HG02678 (cell line): Measurements from ENCODE around the gene FAM114A2.
"Not testable (repeated sequence)": the region's sequence is repeated elsewhere in the genome, so short reads cannot be mapped to it uniquely, and the experiment has no call there.

Experiments
- ATAC-seq: cut with Tn5 transposase; IDR thresholded peaks from one replicate; pipeline ENCODE4 v1.9.1; 2021; ENCODE audit warnings: mild to moderate bottlenecking, moderate library complexity; ENCODE audit not compliant: unreplicated experiment

Gene FAM114A2

DNA sequence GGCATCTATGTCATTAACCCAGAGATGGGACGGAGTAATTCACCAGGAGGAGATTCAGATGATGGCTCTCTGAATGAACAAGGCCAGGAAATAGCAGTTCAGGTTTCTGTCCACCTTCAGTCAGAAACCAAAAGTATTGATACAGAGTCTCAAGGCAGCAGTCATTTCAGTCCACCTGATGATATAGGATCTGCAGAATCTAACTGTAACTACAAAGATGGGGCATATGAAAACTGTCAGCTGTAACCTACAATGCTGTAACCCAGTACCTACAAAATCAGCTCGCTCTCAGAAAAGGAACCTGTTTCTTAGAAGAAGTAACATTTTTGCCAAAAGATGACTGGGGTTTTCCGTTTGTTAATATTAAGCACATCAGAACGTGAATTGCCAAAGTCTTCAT is 14.8 kb upstream of the FAM114A2 start:
- no peak for ATAC-seq

- no peak for ATAC-seq
Observed at GRCh38 chr5:154049636-154050035, 10.9 kb upstream of the FAM114A2 start.

GRCh38 chr5:154047324-154047723 is 8.6 kb upstream of the FAM114A2 start:
- ATAC-seq: no peak

DNA sequence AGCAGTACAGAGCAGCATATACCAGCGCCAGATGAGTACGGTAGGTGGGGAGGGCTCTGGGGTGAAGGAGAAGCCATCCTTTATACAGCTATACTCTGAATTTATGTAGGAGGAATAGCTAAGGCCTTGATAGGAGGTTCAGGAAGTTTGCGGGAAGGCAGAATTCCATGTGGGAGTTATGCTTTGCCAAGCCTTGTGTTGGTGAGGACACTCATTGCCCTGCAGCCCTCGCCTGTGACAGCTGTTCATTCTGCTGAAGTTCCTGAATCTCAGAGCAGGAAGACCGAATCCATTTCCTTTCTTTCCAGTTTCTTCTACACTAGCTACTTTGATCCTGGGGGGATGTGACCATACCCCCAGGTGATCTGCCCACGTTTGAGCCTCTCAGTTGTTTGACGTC is 7.8 kb upstream of the FAM114A2 start:
- no peak for ATAC-seq

DNA sequence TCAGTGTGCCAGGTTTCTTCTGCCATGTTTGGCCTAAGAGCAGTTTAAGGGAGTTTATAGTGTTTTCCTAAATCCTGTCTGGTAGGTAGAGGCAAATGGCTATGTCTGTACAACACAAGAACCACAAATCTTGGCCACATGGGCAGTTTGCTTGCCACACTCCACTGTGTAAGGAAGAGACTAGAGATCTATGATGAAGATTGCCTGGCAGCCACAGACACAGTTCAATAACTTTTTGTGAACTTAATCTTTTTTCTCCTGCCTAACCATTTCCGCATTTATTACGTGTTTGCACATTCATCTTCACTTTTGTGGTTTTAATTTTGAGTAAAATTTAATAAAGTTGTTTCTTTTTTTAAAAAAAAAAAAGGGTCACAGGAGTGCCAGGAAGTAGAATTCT is 5.9 kb upstream of the FAM114A2 start:
- no peak for ATAC-seq

GRCh38 chr5:154044099-154044498 is 5.4 kb upstream of the FAM114A2 start:
- ATAC-seq: no peak

- ATAC-seq: no peak
Observed at GRCh38 chr5:154042766-154043165, 4.1 kb upstream of the FAM114A2 start.

- no peak for ATAC-seq
Observed at GRCh38 chr5:154039458-154039829, 734 bp upstream of the FAM114A2 start.

DNA sequence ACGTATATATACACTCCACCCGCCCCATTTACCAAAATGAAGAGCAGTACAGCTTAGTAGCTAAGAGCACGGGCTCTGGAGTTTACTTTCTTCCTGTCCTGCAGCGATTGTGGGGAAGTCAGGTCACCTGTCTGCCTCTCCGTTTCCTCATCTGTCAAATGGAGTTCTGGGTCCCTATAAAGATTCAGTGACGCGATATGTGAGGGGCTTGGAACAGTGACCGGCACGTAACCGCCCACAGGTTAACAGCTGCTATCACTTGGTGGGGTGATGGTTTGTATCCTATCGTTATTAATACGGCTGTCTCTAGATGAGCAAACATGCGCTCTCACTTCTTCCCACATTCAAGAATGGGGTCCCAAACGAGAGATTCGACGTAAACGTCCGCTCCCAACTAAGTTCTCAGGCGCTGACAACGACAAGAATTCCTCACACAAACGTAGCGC is 426 bp downstream of the FAM114A2 start:
- ATAC-seq: peak; percentile 52

DNA sequence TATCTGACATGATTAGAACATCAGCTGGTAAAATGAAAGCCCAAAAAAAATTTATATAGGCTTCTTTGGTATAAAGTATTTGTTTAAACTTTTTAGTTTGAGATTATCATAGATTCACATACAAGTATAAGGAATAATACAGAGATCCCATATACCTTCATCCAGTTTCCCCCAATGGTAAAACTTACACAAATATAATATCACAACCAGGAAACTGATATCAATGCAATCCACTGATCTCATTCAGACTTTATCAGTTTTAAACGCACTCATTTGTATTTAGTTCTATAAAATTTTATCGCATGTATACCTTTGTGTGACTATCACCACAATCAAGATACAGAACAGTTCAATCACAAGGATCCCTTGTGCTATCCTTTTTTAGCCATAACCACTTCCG is 3.8 kb downstream of the FAM114A2 start:
- ATAC-seq: no peak

DNA sequence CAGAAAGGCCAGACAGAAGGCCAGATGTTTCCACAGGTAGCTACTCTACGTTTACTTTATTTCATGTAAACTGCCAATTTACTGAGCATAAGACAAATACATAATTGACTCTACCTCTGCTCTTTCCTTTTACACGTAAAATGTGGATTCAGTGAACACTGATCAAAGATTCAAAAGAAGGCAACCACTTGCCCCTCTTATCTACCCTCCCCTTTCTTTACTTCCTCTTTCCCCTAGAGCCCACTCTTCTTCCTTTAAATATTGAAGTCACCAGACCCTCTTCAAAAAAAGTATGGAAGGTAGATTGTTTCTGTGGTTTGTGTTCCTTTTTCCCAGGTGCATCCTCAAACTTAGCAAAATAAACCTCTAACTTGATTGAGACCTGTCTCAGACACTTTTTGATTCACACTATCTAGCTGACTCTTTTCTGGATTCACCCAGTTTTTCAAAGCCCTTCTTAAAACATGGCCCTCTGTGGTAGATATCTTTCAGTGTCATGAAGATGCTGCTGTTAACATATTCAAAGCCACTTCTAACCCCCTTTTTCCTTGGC is 6.7 kb downstream of the FAM114A2 start:
- ATAC-seq: no peak

- ATAC-seq: no peak
Observed at GRCh38 chr5:154025951-154026350, 12.8 kb downstream of the FAM114A2 start.

DNA sequence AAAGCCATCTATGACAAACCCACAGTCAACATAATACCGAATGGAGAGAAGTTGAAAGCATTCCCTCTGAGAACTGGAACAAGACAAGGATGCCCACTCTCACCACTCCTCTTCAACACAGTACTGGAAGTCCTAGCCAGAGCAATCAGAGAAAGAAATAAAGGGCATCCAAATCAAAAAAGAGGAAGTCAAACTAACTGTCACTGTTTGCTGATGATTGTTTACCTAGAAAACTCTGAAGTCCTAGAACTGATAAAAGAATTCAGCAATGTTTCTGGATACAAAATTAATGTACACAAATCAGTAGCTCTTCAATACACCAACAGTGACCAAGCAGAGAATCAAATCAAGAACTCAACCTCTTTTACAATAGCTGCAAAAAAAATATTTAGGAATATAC is 19.8 kb downstream of the FAM114A2 start:
- ATAC-seq: not testable (repeated sequence)

- no peak for ATAC-seq
Observed at GRCh38 chr5:154015071-154015693, 23.5 kb downstream of the FAM114A2 start.

DNA sequence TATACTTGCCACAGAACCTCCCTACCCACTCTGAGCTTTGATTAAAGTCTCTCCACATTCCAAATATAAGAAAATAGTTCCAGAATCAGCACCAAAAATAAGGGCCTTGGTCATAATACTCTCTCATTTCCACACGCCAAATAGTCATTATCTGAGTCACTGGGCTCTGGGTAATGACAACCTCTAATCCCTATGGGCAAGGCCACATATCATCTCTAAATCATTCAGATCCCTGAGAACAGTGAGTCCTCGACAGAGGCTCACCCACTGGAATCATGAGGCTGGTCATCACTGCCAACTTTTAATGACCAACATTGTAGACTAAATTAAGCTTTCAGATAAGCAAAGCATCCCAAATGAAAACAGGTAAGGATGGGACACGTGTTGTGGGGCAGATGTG is 28.1 kb downstream of the FAM114A2 start:
- ATAC-seq: no peak

DNA sequence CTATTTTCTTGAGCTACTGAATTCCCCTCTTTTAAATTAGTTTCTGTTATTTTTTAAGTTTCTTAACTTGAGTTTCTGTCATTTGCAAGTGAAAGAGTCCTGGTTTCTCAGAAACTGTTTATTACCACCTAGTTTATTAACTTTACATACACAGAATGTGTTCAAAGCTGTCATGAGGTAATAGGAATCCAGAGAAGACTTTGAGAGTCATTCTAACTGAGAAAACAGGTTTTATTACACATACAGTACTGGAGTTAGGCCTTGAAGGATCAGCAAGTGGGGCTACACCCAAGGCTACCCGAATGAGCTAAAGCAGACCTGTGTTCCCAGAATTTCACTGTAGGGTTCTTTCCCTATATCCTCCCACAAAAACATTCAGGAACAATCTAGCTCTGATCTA is 33.1 kb downstream of the FAM114A2 start:
- ATAC-seq: peak; percentile 33

DNA sequence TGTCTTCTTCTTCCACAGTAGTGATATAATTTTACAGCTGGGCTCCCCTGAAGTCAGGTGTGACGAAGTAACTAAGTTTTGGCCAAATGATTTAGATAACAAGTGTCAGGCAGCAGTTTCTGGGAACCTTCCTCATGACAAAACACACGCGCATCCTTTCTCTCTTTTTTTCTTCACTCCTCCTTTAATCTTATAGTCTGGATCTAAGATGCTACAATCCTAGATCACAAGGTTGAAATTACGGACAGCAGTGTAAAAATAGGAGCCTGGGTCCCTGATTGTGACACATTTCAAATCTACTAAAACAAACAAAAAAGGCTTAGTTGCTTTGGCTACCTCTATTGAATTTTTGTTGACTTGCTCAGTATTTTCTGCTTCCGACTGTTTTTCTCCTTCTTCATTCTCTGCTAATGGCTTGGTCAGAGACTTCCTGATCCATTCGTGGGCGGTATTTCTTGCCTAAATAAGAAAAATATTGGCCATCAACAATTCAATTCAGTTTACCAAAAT is 36.1 kb downstream of the FAM114A2 start:
- no peak for ATAC-seq

DNA sequence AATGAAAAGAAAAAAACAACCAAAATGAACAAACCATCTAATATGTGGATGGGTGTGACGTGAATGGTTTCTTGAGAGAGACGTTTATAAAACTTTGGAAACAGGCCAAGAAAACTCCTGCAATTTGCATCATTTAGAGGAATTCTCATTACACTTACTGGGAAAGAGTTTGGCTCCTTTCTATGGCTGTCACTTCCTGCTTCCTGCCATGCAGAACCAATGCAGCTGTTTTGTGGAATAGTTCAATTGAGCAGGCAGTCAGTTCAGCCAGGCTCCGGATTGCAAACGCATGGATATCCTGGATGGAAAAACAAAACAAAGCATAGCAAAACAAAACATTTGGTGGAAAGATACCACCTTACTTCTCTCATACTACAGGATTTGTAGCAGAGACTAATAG is 36.6 kb downstream of the FAM114A2 start:
- no peak for ATAC-seq

- ATAC-seq: no peak
Observed at GRCh38 chr5:154000703-154001102, 38.0 kb downstream of the FAM114A2 start.

DNA sequence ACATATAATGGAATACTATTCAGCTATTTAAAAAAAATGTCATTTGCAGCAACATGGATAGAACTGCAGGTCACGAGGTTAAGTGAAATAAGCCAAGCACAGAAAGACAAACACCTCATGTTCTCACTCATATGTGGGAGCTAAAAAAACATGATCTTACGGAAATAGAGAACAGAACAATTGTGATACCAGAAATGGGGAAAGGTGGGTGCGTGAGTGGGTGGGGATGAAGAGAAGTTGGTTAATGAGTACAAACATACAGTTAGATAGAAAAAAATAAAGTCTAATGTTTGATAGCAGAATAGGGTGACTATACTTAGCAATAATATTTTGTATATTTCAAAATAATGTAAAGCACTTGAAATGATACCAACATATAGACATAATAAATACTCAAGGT is 38.7 kb downstream of the FAM114A2 start:
- no peak for ATAC-seq

- no peak for ATAC-seq
Observed at GRCh38 chr5:153998768-153999167, 39.9 kb downstream of the FAM114A2 start.

- no peak for ATAC-seq
Observed at GRCh38 chr5:153998010-153998409, 40.7 kb downstream of the FAM114A2 start.

DNA sequence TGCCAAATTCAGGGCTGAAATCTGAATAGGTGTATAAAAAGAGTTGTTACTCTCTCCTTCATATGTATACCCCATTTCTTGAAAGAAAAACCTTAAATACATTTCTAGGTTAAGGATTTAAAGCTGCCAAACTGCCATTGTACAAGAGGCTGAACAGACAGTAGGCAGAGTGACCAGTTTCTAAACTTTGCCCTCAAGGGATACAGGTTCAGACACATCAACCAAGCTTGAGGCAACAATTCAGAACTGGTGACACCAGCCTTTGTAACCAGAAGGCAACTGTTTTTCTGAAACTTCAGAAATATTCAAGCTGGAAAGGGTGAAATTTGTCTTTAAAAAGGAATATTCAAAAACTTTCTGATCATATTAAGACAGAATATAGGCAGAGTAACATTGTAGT is 47.5 kb downstream of the FAM114A2 start:
- no peak for ATAC-seq
